NCI-H1436 treated with DMSO at 0.1 percent for 48 hours (cell line): Measurements from ENCODE around the gene TRDN.
"Not testable (repeated sequence)": the region's sequence is repeated elsewhere in the genome, so short reads cannot be mapped to it uniquely, and the experiment has no call there.

Source experiments
- DNase-seq: peaks from one replicate; lab custom pipeline; 2025; lab: John Stamatoyannopoulos, UW

Gene TRDN

GRCh38 chr6:123503619-123504018 is 133.1 kb downstream of the TRDN start:
- no peak for DNase-seq

DNA sequence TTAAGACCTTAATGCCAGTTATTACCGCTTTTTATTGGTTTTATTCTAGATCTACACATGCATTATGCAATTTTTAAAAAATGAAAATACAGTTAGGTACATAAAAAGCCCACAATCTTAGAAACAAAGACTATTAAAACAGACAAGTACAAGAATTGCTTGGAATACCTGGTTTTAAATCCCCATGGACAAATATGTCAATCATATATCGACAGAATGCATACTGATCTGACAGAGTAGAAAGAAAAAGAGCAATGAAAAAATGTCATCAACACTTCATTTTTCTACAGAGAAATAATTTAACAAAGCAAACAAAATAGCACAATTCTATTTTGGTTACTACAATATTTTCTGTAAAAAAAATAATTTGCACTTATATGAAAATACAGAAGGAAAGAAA is 139.7 kb downstream of the TRDN start:
- no peak for DNase-seq

GRCh38 chr6:123489589-123489988 is 147.2 kb downstream of the TRDN start:
- no peak for DNase-seq

GRCh38 chr6:123480986-123481385 is 155.8 kb downstream of the TRDN start:
- DNase-seq = peak; percentile 21

GRCh38 chr6:123472025-123472702 is 164.6 kb downstream of the TRDN start:
- not testable (repeated sequence) for DNase-seq

DNA sequence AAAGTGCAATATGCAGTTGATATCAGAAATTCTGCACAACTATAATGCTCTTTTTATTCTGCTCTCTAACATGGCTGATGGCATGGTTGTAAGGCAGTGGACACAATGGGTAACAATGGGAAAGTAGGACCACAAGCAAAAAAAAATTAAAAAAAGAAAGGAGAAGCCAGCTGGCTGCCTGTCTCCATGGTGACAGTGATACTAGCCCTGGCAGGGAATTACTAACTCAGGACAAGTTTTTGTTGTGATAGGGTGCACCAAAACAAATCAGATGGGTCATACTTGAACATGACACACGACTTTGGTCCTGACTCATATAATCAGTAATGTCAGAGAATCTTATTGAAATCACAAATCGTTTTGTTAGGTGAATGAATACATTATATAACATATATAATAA is 169.4 kb downstream of the TRDN start:
- DNase-seq = no peak

DNA sequence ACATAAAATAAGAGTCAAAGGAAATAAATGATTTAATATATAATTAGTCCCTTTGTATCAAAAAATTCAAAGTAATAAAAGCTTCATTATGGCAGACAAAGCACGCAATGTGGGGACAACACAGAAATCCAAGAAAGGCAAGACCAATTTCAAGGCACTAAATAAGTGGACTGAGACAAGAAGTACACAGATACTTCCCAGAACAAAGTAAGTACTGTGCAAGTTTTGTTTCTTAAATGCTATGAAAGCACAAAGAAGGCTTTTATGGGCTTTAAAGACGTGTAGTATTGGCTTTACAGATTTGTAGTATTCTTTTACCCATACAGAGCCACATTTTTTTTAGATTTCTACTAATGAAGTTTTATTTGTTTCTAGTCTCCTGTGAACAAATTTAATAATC is 174.6 kb downstream of the TRDN start:
- DNase-seq = no peak

DNA sequence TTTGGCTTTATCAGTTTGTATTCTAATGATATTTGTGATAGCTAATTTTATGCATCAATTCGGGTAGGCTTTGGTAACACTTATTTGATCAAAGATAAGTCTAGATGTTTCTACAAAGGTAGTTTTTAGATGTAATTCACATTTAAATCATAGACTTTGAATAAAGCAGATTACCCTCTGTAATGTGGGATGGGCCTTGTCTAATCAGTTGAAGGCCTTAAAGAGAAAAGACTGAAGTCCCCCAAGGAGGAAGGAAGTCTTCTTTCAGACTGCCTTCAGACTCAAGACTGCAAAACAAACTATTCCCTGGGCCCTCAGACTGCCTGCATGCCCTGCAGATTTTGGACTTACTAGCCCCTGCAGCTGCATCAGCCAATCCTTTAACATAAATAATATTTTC is 178.5 kb downstream of the TRDN start:
- DNase-seq = no peak

- DNase-seq = no peak
Measured at GRCh38 chr6:123456836-123457235, 179.9 kb downstream of the TRDN start.

- DNase-seq = no peak
Measured at GRCh38 chr6:123454448-123454847, 182.3 kb downstream of the TRDN start.

DNA sequence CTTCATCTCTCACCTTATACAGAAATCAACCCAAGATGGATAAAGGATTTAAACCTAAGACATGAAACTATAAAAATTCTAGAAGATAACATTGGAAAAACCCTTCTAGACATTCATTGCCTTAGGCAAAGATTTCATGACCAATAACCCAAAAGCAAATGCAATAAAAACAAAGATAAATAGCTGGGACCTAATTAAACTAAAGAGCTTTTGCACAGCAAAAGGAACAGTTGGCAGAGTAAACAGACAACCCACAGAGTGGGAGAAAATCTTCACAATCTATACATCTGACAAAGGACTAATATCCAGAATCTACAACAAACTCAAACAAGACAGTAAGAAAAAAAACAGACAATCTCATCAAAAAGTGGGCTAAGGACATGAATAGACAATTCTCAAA is 183.7 kb downstream of the TRDN start:
- not testable (repeated sequence) for DNase-seq

GRCh38 chr6:123448306-123448884 is 188.4 kb downstream of the TRDN start:
- DNase-seq = no peak

GRCh38 chr6:123447315-123447937 is 189.3 kb downstream of the TRDN start:
- DNase-seq = no peak

DNA sequence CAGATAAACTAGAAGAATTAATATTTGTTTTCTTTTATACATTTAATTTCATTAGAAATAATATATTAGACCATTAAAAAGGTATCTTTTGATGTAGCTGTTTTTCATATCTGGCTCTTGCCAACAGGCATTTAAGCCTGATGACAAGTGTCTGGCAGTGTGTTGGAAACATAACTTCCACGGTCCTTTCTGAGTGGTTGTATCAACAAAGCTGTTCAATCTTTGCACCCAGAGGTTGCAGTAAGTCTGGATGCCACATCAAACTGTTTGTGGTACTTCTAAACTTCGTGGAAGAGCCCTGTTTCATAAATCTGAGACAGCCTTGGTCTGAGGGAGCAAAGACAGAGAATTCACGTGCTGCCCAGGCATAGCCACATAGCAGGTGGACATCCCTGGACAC is 197.4 kb downstream of the TRDN start:
- DNase-seq = no peak

- DNase-seq = no peak
Measured at GRCh38 chr6:123434186-123434585, 202.6 kb downstream of the TRDN start.

DNA sequence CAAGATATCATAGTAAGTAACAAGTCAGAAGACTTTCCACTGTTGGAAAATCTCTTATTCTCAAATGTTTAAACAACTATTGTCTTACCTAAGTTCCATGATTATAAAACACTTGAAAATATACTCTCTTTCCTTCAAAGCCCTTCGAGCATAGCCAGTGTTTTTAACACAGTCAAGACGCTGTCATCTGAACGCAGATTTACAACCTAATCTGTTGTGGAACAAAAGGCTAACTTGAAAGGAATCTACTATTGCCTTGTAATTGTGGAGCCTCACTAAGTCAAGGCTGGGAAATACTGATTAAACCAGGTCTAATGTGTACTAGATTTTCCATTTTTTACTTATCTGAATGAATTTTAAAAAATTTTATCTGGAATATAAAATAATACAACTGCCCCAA is 205.8 kb downstream of the TRDN start:
- no peak for DNase-seq

DNA sequence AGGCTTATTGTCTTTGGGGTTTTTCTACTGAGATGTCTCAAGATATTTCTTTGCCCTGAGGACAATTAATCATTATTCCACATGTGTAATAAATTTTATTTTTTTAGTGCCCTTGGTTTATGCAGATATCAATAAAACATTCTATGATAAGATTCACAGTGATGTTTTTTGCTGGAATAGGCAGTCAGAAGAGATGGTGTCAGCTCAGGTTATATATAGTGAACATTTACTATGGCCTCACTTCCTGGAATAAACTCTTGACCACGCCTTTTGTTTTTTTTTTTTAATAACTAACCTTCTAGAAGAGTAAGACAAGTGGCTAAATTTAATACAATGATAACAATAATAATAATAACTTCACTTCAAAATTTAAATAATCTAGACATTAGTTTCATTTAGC is 209.7 kb downstream of the TRDN start:
- DNase-seq = no peak

DNA sequence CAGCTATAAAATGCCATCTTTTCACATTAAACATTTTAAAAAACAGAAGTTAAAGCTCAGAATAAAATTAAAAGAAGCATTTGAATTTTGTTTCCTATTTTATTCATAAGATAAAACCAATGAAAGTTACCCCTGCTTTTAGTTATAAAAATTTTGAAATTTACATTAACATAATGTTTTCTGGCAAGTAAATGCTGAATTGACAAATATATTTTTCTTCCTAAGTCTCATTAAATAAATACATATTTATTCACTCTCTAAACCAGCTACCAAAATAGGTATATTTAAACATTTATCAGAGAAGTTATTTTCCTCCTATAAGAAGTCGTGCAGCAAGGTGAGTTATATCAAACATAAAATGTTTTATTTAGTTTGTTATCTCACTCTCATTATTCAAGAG is 213.6 kb downstream of the TRDN start:
- no peak for DNase-seq

- DNase-seq = no peak
Measured at GRCh38 chr6:123420512-123420911, 216.2 kb downstream of the TRDN start.

- no peak for DNase-seq
Measured at GRCh38 chr6:123418071-123418470, 218.7 kb downstream of the TRDN start.

DNA sequence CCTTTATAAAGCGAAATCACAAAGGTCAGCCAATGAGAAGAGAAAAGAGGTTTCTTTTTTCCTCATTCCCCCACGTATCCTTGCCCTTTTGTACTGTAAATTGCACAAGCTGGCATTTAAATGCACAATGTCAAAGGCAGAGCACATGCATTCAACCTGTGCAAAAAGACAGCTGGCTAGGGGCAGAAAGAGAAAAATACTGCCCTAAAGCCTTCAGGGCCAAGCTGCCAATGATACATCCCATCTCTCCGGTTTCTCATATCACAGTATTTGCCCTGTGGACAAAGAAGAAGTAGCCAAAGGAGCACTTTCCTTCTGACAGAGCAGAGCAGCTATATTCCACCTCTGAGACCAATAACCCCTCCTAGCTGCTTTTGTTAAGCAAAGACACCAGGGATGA is 219.2 kb downstream of the TRDN start:
- no peak for DNase-seq

- peak; percentile 30 for DNase-seq
Measured at GRCh38 chr6:123415844-123416468, 220.8 kb downstream of the TRDN start.

DNA sequence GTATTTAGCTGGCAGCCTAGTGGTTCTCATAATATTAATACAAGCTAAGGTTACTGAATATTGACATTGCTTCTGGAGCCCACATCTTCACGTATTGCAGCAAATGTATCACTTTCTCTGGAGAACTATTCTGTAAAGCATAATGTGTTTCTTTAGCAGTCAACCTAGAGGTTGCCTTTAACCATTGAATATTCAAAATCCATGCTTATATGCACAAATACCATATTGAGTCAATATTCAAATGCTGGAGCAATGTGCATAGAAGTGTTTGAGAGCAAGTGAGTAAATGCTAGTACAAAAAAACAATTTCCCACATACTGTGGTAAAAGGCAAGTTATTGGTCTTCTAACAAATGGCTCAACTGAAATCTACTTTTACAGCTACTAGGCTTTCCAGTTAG is 231.8 kb downstream of the TRDN start:
- no peak for DNase-seq
